Activated naive CD8-positive, alpha-beta T cell treated with anti-CD3 and anti-CD28 coated beads, Interleukin-2, amount 50 U/mL, for 16 hours (primary cell): ENCODE measurements around the gene ADAMTSL5.
"Not testable (repeated sequence)": the region's sequence is repeated elsewhere in the genome, so short reads cannot be mapped to it uniquely, and the experiment has no call there.

Source experiments
- DNase-seq: peaks from one replicate; pipeline ENCODE4 v3.0.0-alpha.2; 2020; ENCODE audit warnings: low read depth, low spot score

ADAMTSL5 gene

DNA sequence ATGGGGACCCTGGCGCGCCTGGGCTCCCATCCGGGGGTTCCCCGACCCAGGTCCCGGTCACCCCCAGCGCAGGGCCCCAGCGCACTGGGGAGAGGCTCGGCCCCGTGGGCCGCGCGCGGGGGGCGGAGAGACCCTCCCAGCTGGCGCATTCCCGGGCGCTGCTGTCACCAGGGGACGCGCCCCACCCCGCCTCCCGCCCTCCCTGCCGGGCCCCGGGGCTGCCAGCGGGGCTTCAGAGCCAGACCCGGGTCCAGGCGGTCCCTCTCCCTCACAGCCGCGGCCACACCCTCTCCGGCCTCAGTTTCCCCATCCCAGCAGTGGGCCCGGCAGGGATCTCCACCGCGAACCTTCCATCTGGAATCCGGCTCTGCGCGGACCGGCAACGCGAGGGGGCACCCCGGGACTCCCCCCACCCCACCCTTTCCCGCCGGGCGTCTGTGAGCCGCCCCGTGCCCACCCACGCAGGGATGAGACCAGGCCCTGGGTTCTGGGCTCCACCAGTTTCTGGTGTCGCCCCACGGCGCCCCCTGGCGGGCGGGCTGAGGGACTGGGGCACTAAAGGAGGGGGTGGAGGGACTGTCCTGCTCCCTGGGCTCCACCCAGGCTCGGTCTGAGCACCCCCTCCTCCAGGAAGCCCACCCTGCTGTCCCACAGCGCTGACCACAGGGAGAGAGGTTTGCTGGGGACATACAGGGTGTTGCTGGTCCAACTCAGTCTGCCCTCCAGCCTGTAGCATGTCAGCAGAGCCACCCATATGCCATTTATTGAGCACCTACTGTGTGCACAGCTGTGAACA lies 878 bp upstream of the ADAMTSL5 start:
- DNase-seq = peak; percentile 40

- DNase-seq = no peak
Observed at GRCh38 chr19:1511318-1512317, 1.2 kb downstream of the ADAMTSL5 start.

DNA sequence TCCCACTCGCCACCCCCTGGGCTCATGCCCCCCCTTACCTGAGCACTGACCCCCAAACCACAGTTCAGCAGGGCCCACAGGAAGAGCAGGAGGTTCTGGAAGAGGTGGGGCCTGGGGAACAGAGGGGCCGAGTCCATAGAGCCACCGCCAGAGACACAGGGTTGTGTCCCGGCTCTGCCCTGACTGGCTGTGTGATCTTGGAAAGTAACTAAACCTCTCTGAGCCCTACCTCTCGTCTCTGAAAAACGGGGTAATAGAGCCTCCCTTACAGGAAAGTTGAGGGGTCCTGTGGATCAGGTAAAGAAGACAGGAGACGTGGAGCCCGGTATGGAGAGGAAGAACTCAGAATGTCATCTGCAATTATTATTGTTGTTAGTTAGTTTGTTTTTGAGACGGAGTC lies 2.0 kb downstream of the ADAMTSL5 start:
- no peak for DNase-seq

DNA sequence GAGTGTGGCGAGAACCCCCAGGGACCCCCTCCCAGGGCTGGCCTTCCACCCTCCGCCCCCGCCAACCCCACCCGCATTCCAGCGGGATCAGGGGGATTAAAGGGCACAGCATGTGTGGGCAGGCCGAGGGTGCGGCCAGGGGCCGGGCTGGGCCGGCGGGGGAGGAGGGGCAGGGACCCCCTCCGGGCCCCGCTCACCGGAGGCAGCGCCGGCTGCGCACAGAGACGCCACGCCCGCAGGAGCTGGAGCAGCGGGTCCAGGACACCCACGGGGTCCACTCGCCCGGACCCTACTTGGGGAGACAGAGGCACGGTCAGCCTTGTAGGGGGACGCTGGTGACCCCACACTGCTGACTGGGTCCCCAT lies 2.4 kb downstream of the ADAMTSL5 start:
- DNase-seq = no peak

DNA sequence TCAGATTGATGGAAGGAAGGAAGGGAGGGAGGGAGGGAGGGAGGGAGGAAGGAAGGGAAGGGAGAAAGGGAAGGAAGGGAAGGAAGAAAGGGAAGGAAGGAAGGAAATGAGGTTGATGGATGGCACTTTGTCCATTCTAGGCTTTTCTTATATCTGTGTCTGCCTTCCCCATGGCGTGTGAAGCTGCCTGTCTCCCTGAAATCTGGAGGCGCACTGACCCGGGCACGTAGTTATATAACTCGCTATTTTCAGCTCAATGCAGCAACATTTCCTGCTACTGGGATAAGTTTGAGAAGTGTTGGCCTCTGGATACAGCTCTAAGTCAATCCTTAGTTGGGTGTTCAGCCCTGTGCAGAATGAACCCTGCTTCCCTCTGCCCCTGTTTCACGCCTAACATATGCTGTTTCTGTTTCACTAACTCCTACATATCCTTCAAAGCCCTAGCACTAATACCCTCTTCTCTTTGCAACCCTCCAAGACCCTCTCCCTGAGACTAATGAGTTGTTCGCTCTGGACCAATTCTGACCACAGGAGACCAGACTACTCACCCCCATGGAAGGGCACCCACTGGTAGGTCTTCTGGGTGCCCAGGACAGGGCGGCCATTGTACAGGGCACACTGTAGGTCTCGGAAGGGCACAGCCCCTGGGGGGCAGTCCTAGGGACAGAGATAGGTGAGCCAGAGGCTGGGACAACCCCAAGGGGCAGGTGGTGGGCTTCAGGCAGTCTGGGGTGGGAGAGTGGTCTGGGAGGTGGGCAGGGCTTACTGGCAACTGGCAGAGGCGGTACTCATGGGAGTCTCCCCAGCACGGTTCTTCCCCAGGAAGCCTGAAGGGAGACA lies 3.0 kb downstream of the ADAMTSL5 start:
- no peak for DNase-seq

DNA sequence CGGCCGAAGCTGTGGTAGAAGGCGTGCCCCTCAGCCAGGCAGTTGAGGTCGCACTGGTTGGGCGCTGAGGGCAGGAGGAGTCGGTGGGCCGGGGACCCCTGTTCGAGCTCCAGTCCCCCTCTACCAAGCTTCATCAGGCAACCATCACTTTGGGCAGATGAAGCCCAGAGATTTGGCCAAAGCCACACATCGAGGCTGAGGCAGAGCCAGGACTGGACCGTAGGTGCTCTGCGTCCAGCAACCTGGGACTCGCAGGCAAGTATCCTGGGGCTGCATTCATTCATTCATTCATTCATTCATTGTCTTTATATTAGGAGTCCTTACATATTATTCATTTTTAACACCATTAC lies 4.3 kb downstream of the ADAMTSL5 start:
- no peak for DNase-seq

DNA sequence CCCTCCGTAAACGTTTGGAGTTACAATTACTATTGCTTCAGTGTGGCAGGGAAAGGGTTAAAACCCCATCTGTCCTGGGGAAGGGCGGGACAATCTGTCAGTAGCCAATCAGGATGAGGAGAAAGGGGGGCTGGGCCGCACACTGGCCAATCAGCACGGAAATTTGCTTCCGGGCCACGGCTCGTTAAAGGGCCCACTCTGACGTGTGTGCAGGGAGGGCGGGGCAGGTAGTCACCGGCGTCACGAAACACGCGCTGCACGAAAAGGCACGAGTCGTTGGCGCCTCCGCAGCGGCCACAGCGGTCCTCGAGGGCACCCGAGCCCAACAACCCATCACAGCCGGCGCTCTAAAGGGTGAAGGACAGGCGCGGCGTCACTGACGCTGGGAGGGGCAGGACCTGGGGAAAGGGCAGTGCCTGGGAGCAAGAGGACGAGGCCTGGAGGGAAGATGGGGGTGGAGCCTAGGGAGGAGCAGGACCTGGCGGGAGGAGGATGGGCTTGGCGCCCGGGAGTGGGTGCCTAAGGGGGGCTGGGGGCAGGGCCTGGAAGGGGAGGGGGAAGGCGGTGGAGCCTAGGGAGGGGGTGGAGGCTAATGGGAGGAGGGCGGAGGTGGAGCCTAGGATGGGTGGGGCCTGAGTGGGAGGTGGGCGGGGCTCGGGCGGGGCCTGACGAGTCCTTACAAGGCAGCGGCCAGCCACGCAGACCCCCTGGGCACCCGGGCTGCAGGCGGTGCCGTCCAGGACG lies 4.9 kb downstream of the ADAMTSL5 start:
- DNase-seq = peak; percentile 86

DNA sequence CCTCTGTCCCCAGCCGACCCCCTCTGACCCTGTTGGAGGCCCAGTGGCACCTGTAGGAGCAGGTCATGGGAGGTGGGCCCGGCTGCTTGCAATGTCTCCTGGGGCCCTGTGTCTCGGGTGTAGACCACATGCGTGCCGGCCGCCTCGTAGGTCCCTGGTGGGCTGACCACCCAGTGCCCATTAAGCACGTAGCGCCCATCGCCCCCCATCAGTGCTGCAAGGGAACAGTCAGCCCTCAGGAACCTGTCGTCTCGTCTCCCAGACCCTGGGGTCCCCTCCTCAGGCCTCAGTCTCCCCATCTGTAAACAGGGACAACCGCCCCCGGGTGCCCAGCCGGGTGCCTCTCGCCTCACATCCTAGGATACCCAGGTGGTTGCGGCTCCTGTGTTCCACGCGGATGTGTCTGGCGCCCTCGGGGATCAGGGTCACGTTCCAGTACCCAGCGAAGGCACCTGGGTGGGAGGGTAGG lies 5.6 kb downstream of the ADAMTSL5 start:
- no peak for DNase-seq

DNA sequence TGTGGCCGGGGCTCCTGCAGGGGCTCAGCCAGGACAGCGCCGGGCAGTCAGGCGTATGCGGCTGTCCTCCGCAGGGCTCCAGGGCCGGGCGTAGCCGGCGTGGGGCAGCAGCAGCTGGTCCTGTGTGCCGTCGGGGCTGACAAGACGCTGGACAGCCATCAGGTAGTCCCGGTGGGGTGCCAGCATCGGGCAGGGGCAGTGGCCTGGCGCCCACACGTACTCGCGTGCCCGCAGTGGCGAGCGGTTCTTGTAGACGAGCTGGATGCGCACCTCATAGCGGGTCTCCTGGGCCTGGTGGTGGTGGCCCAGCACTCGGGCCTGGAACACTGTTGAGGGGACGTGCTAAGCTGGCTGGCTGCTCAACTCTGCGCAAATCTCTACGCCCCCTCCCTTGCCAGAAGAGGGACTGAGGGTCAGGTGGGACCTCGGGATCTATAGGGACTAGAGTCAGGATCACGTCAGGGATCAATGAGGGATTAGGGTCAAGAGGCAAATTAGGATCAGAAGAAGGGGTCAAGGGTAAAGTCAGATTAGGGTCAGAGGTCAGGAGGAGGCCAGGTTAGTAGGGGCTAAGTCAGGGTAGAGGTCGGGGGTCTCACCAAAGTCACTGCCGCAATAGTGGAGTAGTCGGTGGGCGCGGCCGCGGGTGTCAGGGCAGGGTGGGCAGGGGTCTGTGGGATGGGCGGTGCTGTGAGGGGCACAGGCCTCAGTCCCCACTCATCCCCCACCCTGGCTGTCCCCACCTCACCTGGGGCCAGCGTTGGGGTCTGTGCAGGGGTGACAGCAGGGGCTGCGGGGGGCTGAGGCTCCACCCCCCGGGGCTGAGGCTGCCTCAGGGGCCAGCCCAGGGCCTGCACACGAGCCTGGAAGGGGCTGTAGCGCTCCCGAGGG lies 6.6 kb downstream of the ADAMTSL5 start:
- no peak for DNase-seq

- DNase-seq = no peak
Observed at GRCh38 chr19:1505012-1505411, 7.8 kb downstream of the ADAMTSL5 start.

- DNase-seq = no peak
Observed at GRCh38 chr19:1503925-1504773, 8.7 kb downstream of the ADAMTSL5 start.

- DNase-seq = peak; percentile 39
Observed at GRCh38 chr19:1503089-1503924, 9.5 kb downstream of the ADAMTSL5 start.

GRCh38 chr19:1502433-1503088 lies 10.3 kb downstream of the ADAMTSL5 start:
- no peak for DNase-seq

GRCh38 chr19:1501200-1501595 lies 11.6 kb downstream of the ADAMTSL5 start:
- DNase-seq = no peak

GRCh38 chr19:1499231-1499630 lies 13.6 kb downstream of the ADAMTSL5 start:
- not testable (repeated sequence) for DNase-seq

GRCh38 chr19:1497578-1498235 lies 15.1 kb downstream of the ADAMTSL5 start:
- DNase-seq = no peak
